HK-2 (cell line): ENCODE data around the gene UGGT2.
A peak's percentile ranks its signal among the peaks of the same experiment; 100 is the strongest.
"Not testable (repeated sequence)": the region's sequence is repeated elsewhere in the genome, so short reads cannot be mapped to it uniquely, and the experiment has no call there.

ENCODE experiments used
- DNase-seq: peaks from one replicate; pipeline ENCODE4 v3.0.0-alpha.2; 2018; ENCODE audit not compliant: unreplicated experiment

UGGT2 gene

DNA sequence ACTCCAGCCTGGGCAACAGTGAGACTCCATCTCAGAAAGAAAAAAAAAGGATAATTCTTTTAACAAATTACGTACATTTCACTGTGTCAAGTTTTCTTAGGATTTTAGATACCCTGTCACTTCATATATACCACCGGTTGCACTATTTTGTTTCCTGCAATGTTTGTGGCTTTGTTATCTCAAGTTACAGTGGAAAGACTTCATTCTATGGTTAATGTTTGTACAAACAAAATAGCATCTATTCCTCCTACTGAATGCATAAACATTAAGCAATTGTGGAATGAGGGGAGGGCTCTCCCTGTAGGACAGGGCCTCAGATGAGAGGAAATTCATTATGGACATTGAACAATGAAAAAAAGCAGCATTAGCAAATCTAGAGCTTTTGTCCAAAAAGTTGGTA, 256.2 kb downstream of the UGGT2 start:
- no peak for DNase-seq

DNA sequence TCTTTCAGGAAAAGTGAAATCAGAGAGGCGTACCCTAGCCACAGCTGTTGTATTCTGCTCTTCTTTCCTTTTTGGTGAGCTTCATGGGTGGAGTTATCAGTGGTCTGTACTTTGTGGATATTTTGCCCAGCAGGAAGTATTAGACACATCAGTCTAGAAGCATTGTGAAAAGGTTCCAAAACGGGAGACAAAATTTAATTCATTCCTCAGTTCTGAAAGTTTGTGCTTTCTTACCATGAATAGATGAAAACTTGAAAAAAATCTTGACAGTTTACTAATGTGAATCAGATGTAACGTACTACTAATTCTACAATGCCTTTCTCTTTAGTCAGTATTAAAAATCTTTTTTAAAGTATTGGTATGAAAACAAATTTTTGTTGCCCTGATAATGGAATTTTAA, 259.4 kb downstream of the UGGT2 start:
- no peak for DNase-seq

- DNase-seq: no peak
Measured at GRCh38 chr13:95793018-95793555, 260.1 kb downstream of the UGGT2 start.

DNA sequence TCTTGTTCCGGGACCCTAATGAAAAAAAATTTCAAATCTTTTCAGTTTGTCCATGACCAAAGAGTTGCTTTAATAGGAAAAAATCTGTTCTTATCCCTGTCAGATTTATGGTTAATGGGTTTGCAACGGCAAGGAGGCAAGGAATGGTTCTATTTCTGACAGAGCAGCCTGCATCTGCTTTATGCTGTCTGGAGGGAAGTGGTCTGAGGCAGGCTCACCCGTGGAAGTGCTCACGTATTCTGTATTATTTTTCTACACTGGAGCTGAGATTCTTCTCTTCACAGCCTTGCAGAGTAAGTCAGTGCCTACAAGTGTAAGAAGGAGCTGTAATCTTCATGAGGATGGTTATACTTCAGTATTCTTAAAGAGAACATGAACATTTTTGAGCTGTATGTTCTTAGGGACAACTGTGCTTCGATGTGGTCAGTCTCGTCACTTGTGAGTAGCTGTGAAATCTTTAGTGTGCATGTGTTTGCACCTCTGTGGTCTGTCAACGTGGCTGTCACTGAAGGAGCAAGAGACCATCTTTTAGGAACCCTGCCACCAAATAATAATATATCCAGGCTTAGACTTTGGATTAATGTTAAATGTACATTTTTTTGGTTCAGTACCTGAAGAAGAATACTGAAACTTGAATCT, 262.0 kb downstream of the UGGT2 start:
- no peak for DNase-seq

DNA sequence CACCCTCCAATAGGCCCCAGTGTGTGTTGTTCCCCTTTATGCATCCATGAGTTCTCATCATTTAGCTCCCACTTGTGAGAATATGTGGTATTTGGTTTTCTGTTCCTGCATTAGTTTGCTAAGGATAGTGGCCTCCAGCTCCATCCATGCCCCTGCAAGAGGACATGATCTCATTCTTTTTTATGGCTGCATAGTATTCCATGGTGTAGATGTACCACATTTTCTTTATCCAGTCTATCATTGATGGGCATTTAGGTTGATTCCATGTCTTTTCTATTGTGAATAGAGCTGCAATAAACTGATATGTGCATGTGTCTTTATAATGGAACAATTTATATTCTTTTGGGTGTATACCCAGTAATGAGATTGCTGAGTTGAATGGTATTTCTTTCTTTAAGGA, 263.9 kb downstream of the UGGT2 start:
- DNase-seq: not testable (repeated sequence)

DNA sequence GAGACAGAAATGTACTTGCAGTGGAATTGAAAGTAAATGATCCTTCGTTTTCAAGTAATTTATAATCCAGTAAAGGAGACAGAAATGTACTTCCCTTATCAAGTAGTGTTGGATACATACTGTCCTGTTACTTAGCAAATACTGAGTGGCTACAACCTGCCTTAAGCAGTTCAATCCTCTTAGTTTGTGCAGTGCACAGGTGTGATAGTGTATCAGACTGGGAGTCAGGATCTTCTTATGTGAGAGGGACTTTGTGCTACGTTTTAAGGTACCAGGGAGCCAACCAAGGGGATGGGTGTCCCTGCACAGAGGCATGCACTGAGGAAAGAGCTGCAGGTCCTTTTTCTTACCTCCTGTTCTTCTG, 265.1 kb downstream of the UGGT2 start:
- no peak for DNase-seq

GRCh38 chr13:95787356-95788099, 265.7 kb downstream of the UGGT2 start:
- DNase-seq: no peak

- DNase-seq: no peak
Measured at GRCh38 chr13:95784900-95785290, 268.3 kb downstream of the UGGT2 start.

GRCh38 chr13:95784161-95784899, 268.9 kb downstream of the UGGT2 start:
- DNase-seq: peak; percentile 2

DNA sequence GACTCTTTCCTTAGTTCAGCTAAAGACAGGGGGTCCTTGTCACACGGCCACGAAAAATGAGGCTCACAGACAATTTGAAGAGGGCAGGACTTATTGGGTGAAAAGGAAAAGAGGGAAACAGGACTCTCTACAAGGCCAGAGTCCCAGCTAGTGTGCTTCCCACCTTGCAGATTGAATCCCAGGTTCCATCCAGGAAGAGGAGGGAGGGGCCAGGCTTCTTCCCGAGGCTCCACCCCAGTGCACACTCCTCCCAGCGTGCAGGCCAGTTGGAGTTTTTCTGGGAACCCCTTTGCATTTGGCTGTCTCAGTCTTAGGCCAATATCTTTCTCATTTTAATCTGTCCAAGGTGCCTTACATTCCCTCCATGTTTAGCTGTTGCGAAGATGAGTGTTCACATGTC, 269.5 kb downstream of the UGGT2 start:
- DNase-seq: no peak

- DNase-seq: not testable (repeated sequence)
Measured at GRCh38 chr13:95781940-95782339, 271.3 kb downstream of the UGGT2 start.

GRCh38 chr13:95781016-95781415, 272.2 kb downstream of the UGGT2 start:
- DNase-seq: no peak

DNA sequence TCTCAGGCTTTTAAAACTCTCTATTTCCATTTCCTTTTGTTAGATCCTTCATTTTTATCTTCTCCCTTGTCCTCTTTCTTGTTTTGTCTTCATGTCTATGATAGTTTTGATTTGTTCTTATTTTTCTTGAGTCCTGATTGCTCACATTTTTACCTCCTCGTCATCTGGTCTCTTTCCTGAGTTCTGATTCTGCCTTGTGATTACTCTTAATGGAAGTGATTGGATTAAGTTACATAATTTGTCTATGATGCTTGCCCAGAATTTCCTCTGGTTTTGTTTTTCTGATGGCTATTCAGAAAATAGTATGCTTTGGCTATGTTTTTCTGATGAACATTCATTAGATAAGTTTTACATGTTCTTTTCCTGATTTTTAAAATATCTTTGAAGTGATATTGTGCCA, 273.7 kb downstream of the UGGT2 start:
- DNase-seq: no peak

- no peak for DNase-seq
Measured at GRCh38 chr13:95771905-95772304, 281.3 kb downstream of the UGGT2 start.

DNA sequence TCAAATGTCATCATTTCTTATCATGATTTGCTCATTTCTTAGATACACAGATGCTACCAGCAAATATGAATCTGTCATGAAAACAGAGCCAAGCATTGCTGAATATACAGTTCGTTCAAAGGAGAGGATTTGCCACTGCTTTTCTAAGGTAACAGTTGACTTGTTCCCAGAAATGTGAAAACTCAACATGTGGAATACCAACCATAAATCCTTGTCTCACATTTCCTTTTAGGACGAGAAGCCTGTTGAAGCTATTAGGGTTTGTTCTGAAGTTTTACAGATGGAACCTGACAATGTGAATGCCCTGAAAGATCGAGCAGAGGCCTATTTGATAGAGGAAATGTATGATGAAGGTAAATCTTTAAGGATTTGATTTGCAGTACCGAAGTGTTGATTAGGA, 289.6 kb downstream of the UGGT2 start:
- DNase-seq: no peak

DNA sequence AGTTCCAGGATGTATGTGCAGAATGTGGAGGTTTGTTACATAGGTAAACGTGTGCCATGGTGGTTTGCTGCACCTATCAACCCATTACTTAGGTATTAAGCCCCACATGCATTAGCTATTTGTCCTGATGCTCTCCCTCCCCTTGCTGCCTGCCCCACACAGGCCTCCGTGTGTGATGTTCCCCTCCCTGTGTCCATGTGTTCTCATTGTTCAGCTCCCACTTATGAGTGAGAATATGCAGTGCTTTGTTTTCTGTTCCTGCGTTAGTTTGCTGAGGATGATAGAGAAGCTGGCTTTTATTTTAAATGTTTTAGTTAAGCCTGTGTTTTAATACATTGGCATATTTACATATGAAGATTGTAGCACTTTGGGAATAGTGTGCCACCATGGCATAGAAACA, 290.6 kb downstream of the UGGT2 start:
- DNase-seq: not testable (repeated sequence)

- no peak for DNase-seq
Measured at GRCh38 chr13:95756072-95756471, 297.1 kb downstream of the UGGT2 start.

DNA sequence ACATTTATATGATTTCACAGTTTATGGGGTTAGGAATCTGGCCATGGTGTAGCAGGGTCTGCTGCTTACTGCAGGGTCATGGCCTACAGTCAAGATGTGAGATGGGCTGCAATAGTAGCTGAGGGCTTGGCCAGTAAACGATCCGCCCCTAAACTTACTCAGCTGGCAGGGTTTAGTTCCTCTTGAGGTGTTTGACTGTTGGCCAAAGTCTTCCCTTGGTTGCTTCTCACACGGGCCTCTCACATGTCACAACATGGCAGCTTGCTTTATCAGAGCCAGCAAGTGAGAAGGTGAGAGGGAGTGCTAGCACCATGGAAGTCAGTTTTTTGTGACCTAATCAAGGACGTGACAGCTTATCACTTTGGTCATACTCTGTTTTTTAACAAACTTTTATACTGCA, 299.1 kb downstream of the UGGT2 start:
- no peak for DNase-seq

DNA sequence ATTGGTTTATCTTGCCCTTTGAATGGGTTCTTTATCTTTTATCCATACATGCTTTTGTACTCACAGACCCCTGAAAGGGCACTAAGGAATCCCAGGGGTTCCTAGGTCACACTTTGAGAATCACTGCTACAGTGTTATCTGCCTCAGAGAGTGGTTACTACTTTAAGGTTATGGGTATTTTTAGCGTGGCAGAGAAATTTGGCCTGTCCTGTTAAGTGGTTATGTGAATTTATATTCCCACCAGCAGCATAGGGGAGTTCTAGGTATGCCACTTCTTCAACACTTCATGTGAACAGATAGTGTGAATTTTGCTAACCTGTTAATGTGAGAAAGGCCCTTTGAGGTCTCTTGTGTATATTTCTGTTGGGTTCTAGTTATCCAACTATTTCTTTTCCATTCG, 300.5 kb downstream of the UGGT2 start:
- DNase-seq: no peak
